HepG2 (cell line): ENCODE measurements around the gene DDX50. TPM values are rescaled to one million over a fixed set of nuclear protein-coding genes. Genes with fewer than 3 reads are reported as not detected.

Source experiments
- ATF5 ChIP-seq: sonication (generic); formaldehyde crosslinking; IDR thresholded peaks from 2 replicates; pipeline ENCODE4 v1.4.0; 2020; ENCODE audit warnings: mild to moderate bottlenecking, low read depth, missing genetic modification reagents
- FOSL2 ChIP-seq: sonication (generic); formaldehyde crosslinking; IDR thresholded peaks from 2 replicates; pipeline ENCODE4 v1.4.0; 2020; ENCODE audit warnings: missing genetic modification reagents
- FOXK2 ChIP-seq: fragments of 450-650 bp; IDR thresholded peaks from 2 replicates; pipeline ENCODE4 v1.6.1; 2016
- GABPA ChIP-seq, 2 experiments: IDR thresholded peaks; 2 replicates each; pipeline ENCODE4 v1.6.1; 2011 to 2016; ENCODE audit warnings: low read depth in 2 of 2, low read length in 1 of 2, missing biosample characterization in 1 of 2, missing genetic modification characterization in 1 of 2
- KLF11 ChIP-seq: IDR thresholded peaks from 2 replicates; pipeline ENCODE4 v1.6.1; 2016; ENCODE audit warnings: missing compliant biosample characterization
- MTF2 ChIP-seq: sonication (generic); formaldehyde crosslinking; IDR thresholded peaks from 2 replicates; pipeline ENCODE4 v1.5.0; 2020; ENCODE audit warnings: missing genetic modification reagents, borderline replicate concordance
- PLRG1 ChIP-seq: fragments of 450-650 bp; conservative IDR thresholded peaks from 2 replicates; pipeline ENCODE4 v1.6.1; 2016
- POGZ ChIP-seq: sonication (generic); formaldehyde crosslinking; IDR thresholded peaks from 2 replicates; pipeline ENCODE4 v1.4.0; 2020; ENCODE audit warnings: mild to moderate bottlenecking, missing genetic modification reagents
- SOX13 ChIP-seq, 3 experiments: fragments of 450-650 bp in 1 of 3; sonication (generic) in 1 of 3; formaldehyde crosslinking in 1 of 3; IDR thresholded peaks in 2 of 3; conservative IDR thresholded peaks in 1 of 3; 2 replicates each; pipeline versions ENCODE4 v1.5.0 to v1.6.1; 2016 to 2020; ENCODE audit warnings: antibody characterized with exemption in 1 of 3, mild to moderate bottlenecking in 1 of 3, missing compliant biosample characterization in 1 of 3, missing genetic modification reagents in 1 of 3, moderate library complexity in 1 of 3
- ZBTB40 ChIP-seq, 2 experiments: fragments of 450-650 bp in 1 of 2; sonication (generic) in 1 of 2; formaldehyde crosslinking in 1 of 2; IDR thresholded peaks; 2 replicates each; pipeline versions ENCODE4 v1.6.1 to v1.8.0; 2016 to 2022; ENCODE audit warnings: antibody characterized with exemption in 1 of 2, mild to moderate bottlenecking in 1 of 2, missing genetic modification reagents in 1 of 2
- ZGPAT ChIP-seq: IDR thresholded peaks from 2 replicates; pipeline ENCODE4 v1.6.1; 2016; ENCODE audit warnings: mild to moderate bottlenecking
- ZNF607 ChIP-seq: sonication (generic); formaldehyde crosslinking; IDR thresholded peaks from 2 replicates; pipeline ENCODE4 v1.5.1; 2020; ENCODE audit warnings: missing genetic modification reagents, mild to moderate bottlenecking, borderline replicate concordance
- ZNF614 ChIP-seq: IDR thresholded peaks from 2 replicates; pipeline ENCODE4 v1.6.1; 2018; ENCODE audit warnings: missing biosample characterization, missing genetic modification reagents, inconsistent platforms, borderline replicate concordance
- ZNF660 ChIP-seq: sonication (generic); formaldehyde crosslinking; IDR thresholded peaks from 2 replicates; pipeline ENCODE4 v1.5.1; 2020; ENCODE audit warnings: mild to moderate bottlenecking, low read depth, missing genetic modification reagents, borderline replicate concordance
- ZNF790 ChIP-seq: sonication (generic); formaldehyde crosslinking; IDR thresholded peaks from 2 replicates; pipeline ENCODE4 v1.8.0; 2022; ENCODE audit warnings: missing genetic modification reagents, mild to moderate bottlenecking, borderline replicate concordance
- polyA plus RNA-seq, 8 experiments: library from polyadenylated mRNA; depleted of rRNA in 3 of 8; stranded (reverse) in 7 of 8; unstranded in 1 of 8; fragments of >200 nt; fragmentation: Illumina TruSeq in 4 of 8; extraction: Trizol in 4 of 8; gene quantifications; 2 replicates each; pipeline versions ENCODE4 v1.2.1 to v1.2.3, GENCODE V29; 2011 to 2016; ENCODE audit warnings: low read depth in 4 of 8, missing spikeins in 1 of 8, mixed read lengths in 1 of 8; ENCODE audit not compliant: insufficient read depth in 1 of 8
- total RNA-seq, 5 experiments: library from RNA; depleted of rRNA; stranded (reverse); fragments of >200 nt; fragmentation: Illumina TruSeq; extraction: Trizol; gene quantifications; 2 replicates each; pipeline ENCODE4 v1.2.3, GENCODE V29; 2016; ENCODE audit warnings: low read depth in 1 of 5

Gene DDX50
- total and polyA plus RNA-seq, 2 of the 13 experiments (the other 11 are each of a cell fraction or from before 2014, with no cell fraction given), result 19.0 to 38.2 TPM

GRCh38 chr10:68988530-68989316, 87.6 kb downstream of the DDX50 start, which contains the start of gene KIFBP (continued):
- TF ChIP-seq ZBTB40 (IDR thresholded peaks at IDR 0.05), result no peak
- TF ChIP-seq ZBTB40 (CRISPR knock-in tag; IDR thresholded peaks at IDR 0.05), result peak; percentile 49
- TF ChIP-seq PLRG1, result no peak
- TF ChIP-seq ZGPAT (CRISPR knock-in tag), result peak; percentile 80
- TF ChIP-seq POGZ (CRISPR knock-in tag), result peak; percentile 74
- TF ChIP-seq ATF5 (CRISPR knock-in tag), result no peak
- TF ChIP-seq MTF2 (CRISPR knock-in tag), result no peak; the same call in 1 of the 2 replicates
- no peak for TF ChIP-seq ZNF660 (CRISPR knock-in tag)
- TF ChIP-seq ZNF790 (CRISPR knock-in tag), result peak; percentile 91; the same call in 1 of the 2 replicates
- TF ChIP-seq ZNF614 (CRISPR knock-in tag), result 0 out of 2 replicates have a peak, but pooled peaks have one; percentile 34
- 0 out of 2 replicates have a peak, but pooled peaks have one; percentile 49 for TF ChIP-seq KLF11
- no peak for TF ChIP-seq SOX13 (IDR thresholded peaks at IDR 0.05)
- TF ChIP-seq SOX13 (CRISPR knock-in tag; conservative IDR thresholded peaks at IDR 0.05 in 1 of 2, IDR thresholded peaks at IDR 0.05 in 1 of 2), result peak in 1 of 2 experiments; percentile 90; a peak in 2 of 4 replicates
- no peak for TF ChIP-seq GABPA (IDR thresholded peaks at IDR 0.05; ENCODE audit: low read depth, low read length)
- TF ChIP-seq GABPA (CRISPR knock-in tag; IDR thresholded peaks at IDR 0.05; ENCODE audit: low read depth), result peak; percentile 56; the same call in 1 of the 2 replicates
- 0 out of 2 replicates have a peak, but pooled peaks have one; percentile 38 for TF ChIP-seq FOXK2
- peak; percentile 19; the same call in 1 of the 2 replicates for TF ChIP-seq FOSL2 (CRISPR knock-in tag)
- TF ChIP-seq ZNF607 (CRISPR knock-in tag), result peak; percentile 89
